CD14-positive monocyte (primary cell): ENCODE results near the gene GALNT18. TPM values are rescaled to one million over a fixed set of nuclear protein-coding genes. Genes with fewer than 3 reads are reported as not detected.

Experiments
- DNase-seq, 3 donors: peaks; one replicate each; pipeline ENCODE4 v3.0.0-alpha.2; 2011 to 2022
- H2AFZ ChIP-seq: 2 replicates; pipeline ENCODE4 v1.6.0; 2012; ENCODE audit warnings: mild to moderate bottlenecking, low read depth, low read length, inconsistent platforms; ENCODE audit not compliant: insufficient read depth, poor library complexity, severe bottlenecking
- H3K27ac ChIP-seq, 2 donors: 1 replicate in 1 of 2; 2 replicates in 1 of 2; pipeline ENCODE4 v1.5.1; 2012 to 2013; ENCODE audit warnings: low read length in 2 of 2, control low read depth in 1 of 2, inconsistent platforms in 1 of 2, low read depth in 1 of 2, mild to moderate bottlenecking in 1 of 2
- H3K27me3 ChIP-seq, 2 donors: one replicate each; pipeline versions ENCODE4 v1.6.0 to v1.6.1; 2011 to 2013; ENCODE audit warnings: low read length in 2 of 2; ENCODE audit not compliant: control insufficient read depth in 2 of 2, insufficient read depth in 2 of 2
- H3K36me3 ChIP-seq, 2 donors: replicated peaks in 1 of 2; 1 replicate in 1 of 2; 2 replicates in 1 of 2; pipeline versions ENCODE4 v1.5.1 to v1.6.1; 2012 to 2013; ENCODE audit warnings: low read length in 2 of 2, control low read depth in 1 of 2, inconsistent platforms in 1 of 2, mild to moderate bottlenecking in 1 of 2; ENCODE audit not compliant: insufficient read depth in 2 of 2, control insufficient read depth in 1 of 2
- H3K4me1 ChIP-seq, 2 donors: 1 replicate in 1 of 2; 2 replicates in 1 of 2; pipeline versions ENCODE4 v1.5.1 to v1.6.1; 2012 to 2013; ENCODE audit warnings: low read length in 2 of 2, control low read depth in 1 of 2, inconsistent platforms in 1 of 2, mild to moderate bottlenecking in 1 of 2, moderate library complexity in 1 of 2; ENCODE audit not compliant: insufficient read depth in 2 of 2, control insufficient read depth in 1 of 2
- H3K4me2 ChIP-seq: replicated peaks from 2 replicates; pipeline ENCODE3; 2012; ENCODE audit warnings: low read length, moderate library complexity, mild to moderate bottlenecking; ENCODE audit not compliant: poor library complexity, severe bottlenecking; ENCODE audit errors: extremely low read depth
- H3K4me3 ChIP-seq, 3 experiments: fragments of 200-600 bp in 1 of 3; sonication (generic) in 1 of 3; replicated peaks in 1 of 3; 1 replicate in 2 of 3; 2 replicates in 1 of 3; pipeline ENCODE4 v1.5.1; 2011 to 2013; ENCODE audit warnings: low read length in 3 of 3, mild to moderate bottlenecking in 3 of 3, control low read depth in 2 of 3, low read depth in 2 of 3, inconsistent platforms in 1 of 3, moderate library complexity in 1 of 3
- H3K79me2 ChIP-seq: 2 replicates; pipeline ENCODE4 v1.6.0; 2012; ENCODE audit warnings: mild to moderate bottlenecking, control low read depth, inconsistent platforms, low read length, moderate library complexity; ENCODE audit not compliant: insufficient read depth
- H3K9ac ChIP-seq: 2 replicates; pipeline ENCODE4 v1.6.0; 2017; ENCODE audit warnings: low read length, mild to moderate bottlenecking; ENCODE audit not compliant: insufficient read depth, poor library complexity, severe bottlenecking
- H3K9me3 ChIP-seq, 2 donors: replicated peaks in 1 of 2; 1 replicate in 1 of 2; 2 replicates in 1 of 2; pipeline versions ENCODE4 v1.5.1 to v1.6.1; 2012 to 2013; ENCODE audit warnings: low read length in 2 of 2, control low read depth in 1 of 2; ENCODE audit not compliant: control insufficient read depth in 1 of 2, insufficient read depth in 1 of 2
- H4K20me1 ChIP-seq: 2 replicates; pipeline ENCODE4 v1.6.0; 2012; ENCODE audit warnings: mild to moderate bottlenecking, low read length, control low read depth, moderate library complexity; ENCODE audit not compliant: insufficient read depth
- H3K27ac Mint-ChIP-seq, 7 donors: one replicate each; pipeline ENCODE4 v1.8.0; 2020; ENCODE audit warnings: mild to moderate bottlenecking in 7 of 7, mixed read lengths in 7 of 7, moderate library complexity in 6 of 7, inconsistent platforms in 2 of 7
- H3K27me3 Mint-ChIP-seq, 3 donors: one replicate each; pipeline ENCODE4 v1.8.0; 2021 to 2022; ENCODE audit warnings: low read depth in 3 of 3, mild to moderate bottlenecking in 3 of 3, mixed read lengths in 3 of 3, moderate library complexity in 3 of 3, inconsistent platforms in 1 of 3
- H3K36me3 Mint-ChIP-seq, 2 donors: one replicate each; pipeline ENCODE4 v1.8.0; 2020; ENCODE audit warnings: mixed read lengths in 2 of 2, inconsistent platforms in 1 of 2, mild to moderate bottlenecking in 1 of 2
- H3K4me1 Mint-ChIP-seq: one replicate; pipeline ENCODE4 v1.8.0; 2020; ENCODE audit warnings: mild to moderate bottlenecking, mixed read lengths
- H3K4me3 Mint-ChIP-seq, 2 donors: one replicate each; pipeline ENCODE4 v1.8.0; 2020; ENCODE audit warnings: mild to moderate bottlenecking in 2 of 2, mixed read lengths in 2 of 2, moderate library complexity in 1 of 2
- H3K9me3 Mint-ChIP-seq, 7 donors: one replicate each; pipeline ENCODE4 v1.8.0; 2020 to 2022; ENCODE audit warnings: mixed read lengths in 7 of 7, mild to moderate bottlenecking in 6 of 7, moderate library complexity in 6 of 7, inconsistent platforms in 2 of 7
- CTCF ChIP-seq: fragments of 200-600 bp; IDR thresholded peaks from one replicate; pipeline ENCODE4 v1.8.0; 2022; ENCODE audit warnings: antibody characterized with exemption, mild to moderate bottlenecking
- WGBS: methylation state at CpG from one replicate; pipeline ENCODE4 v1.1.5; 2013; ENCODE audit warnings: missing lambda C conversion rate; ENCODE audit not compliant: insufficient coverage; 5-methylcytosine and 5-hydroxymethylcytosine counted together
- intact Hi-C, 2 donors: fragments of 100-400 bp; cut with micrococcal nuclease; formaldehyde crosslinking; loops; one replicate each; pipeline versions ENCODE4 v1.15.0 to v1.15.1; 2023
- polyA plus RNA-seq, 3 donors: library from polyadenylated mRNA; depleted of rRNA in 1 of 3; unstranded in 2 of 3; stranded (reverse) in 1 of 3; fragments of 300-500 nt in 2 of 3; fragments of >200 nt in 1 of 3; fragmentation: Illumina TruSeq in 2 of 3; gene quantifications; 1 replicate in 2 of 3; 2 replicates in 1 of 3; pipeline ENCODE4 v1.2.3, GENCODE V29; 2012 to 2021

Gene GALNT18
- polyA plus RNA-seq, 3 donors: not detected

GRCh38 chr11:11346303-11346702, 275.5 kb downstream of the GALNT18 start:
- Histone ChIP-seq H3K79me2 (no peaks in the 10 kb centered on the region), H3K4me3 (no peak overlapping the region), H3K27me3 (peaks cover 0 to 2% of the 10 kb centered on the region in 2 donors), H3K27ac (no peak overlapping the region), H2AFZ (no peak overlapping the region), H3K9ac (no peak overlapping the region), H3K4me1 (no peaks in the 10 kb centered on the region), H3K36me3 (no peaks in the 10 kb centered on the region), H3K9me3 (no peaks in the 10 kb centered on the region), H4K20me1 (no peaks in the 10 kb centered on the region), H3K4me2 (no peak overlapping the region)
- TF ChIP-seq CTCF: no peak
- Mint-ChIP-seq H3K4me1 (no peaks in the 10 kb centered on the region), H3K9me3 (peaks cover 0 to 2% (median 0%) of the 10 kb centered on the region in 7 donors), H3K27ac (no peak overlapping the region), H3K4me3 (no peak overlapping the region), H3K36me3 (no peaks in the 10 kb centered on the region), H3K27me3 (peaks cover 4 to 19% (median 9%) of the 10 kb centered on the region in 3 donors)
- intact Hi-C loops: no loop called here
- WGBS: 50% methylated on average over 2 of the region's 4 CpGs
- no peak for DNase-seq

GRCh38 chr11:11345099-11345498, 276.7 kb downstream of the GALNT18 start:
- H3K27me3 Mint-ChIP-seq: peaks cover 4 to 15% (median 6%) of the 10 kb centered on the region in 3 donors
- TF ChIP-seq CTCF: no peak
- 88% methylated on average over 1 of the region's 1 CpG for WGBS
- H3K4me3 Mint-ChIP-seq: no peak overlapping the region
- intact Hi-C loops: no loop called here
- Histone ChIP-seq H3K4me2 (no peak overlapping the region), H3K4me3 (no peak overlapping the region), H3K4me1 (no peaks in the 10 kb centered on the region), H2AFZ (no peak overlapping the region), H3K79me2 (no peaks in the 10 kb centered on the region), H3K9ac (no peak overlapping the region), H3K27ac (no peak overlapping the region), H4K20me1 (no peaks in the 10 kb centered on the region), H3K27me3 (peaks cover 0 to 2% of the 10 kb centered on the region in 2 donors), H3K36me3 (no peaks in the 10 kb centered on the region), H3K9me3 (no peaks in the 10 kb centered on the region)
- H3K9me3 Mint-ChIP-seq: peaks cover 0 to 2% (median 0%) of the 10 kb centered on the region in 7 donors
- no peaks in the 10 kb centered on the region for H3K4me1 Mint-ChIP-seq
- no peaks in the 10 kb centered on the region for H3K36me3 Mint-ChIP-seq
- no peak for DNase-seq
- H3K27ac Mint-ChIP-seq: no peak overlapping the region
